K562 (cell line): ENCODE data around the gene PHC3. TPM values are rescaled to one million over a fixed set of nuclear protein-coding genes. Genes with fewer than 3 reads are reported as not detected.

Experiments
- ATAC-seq: fragments of 200-7000 bp; cut with Tn5 transposase; 3 replicates; pipeline ENCODE4 v1.9.1; 2020; ENCODE audit warnings: moderate library complexity
- BruUV-seq: library from RNA; stranded (reverse); fragments of 400-500 nt; replicated peaks from 2 replicates; lab custom pipeline; 2021; lab: Mats Ljungman, UMichigan
- CTCF ChIA-PET: fragments of 300-600 bp; formaldehyde crosslinking; extraction: SDS; loops from one replicate; lab custom pipeline; 2021; ENCODE audit warnings: low intra/inter-chr PET ratio; lab: Yijun Ruan, JAX
- POLR2A ChIA-PET: fragments of 300-600, 350-650 bp; sonication (Branson Sonifier 250); formaldehyde crosslinking; extraction: SDS; loops from one replicate; lab custom pipeline; 2021; ENCODE audit warnings: antibody characterized with exemption, inconsistent platforms; lab: Yijun Ruan, JAX
- DNase-seq, 4 experiments: peaks; one replicate each; pipeline versions ENCODE4 v3.0.0 to v3.0.0-alpha.2; 2011 to 2018; ENCODE audit warnings: low spot score in 3 of 4, mixed read lengths in 3 of 4; ENCODE audit errors: extremely low read depth in 1 of 4
- FAIRE-seq: peaks from 2 replicates; lab custom pipeline; 2011; peaks lifted over from hg19 to GRCh38; lab: Jason Lieb, UNC
- H2AFZ ChIP-seq: 2 replicates; pipeline ENCODE4 v1.6.0; 2011; ENCODE audit warnings: low read depth, low read length, control low read depth, inconsistent platforms
- H3K27ac ChIP-seq: fragments of 200-600 bp; 3 replicates; pipeline ENCODE4 v1.8.0; 2011; ENCODE audit warnings: low read depth, mild to moderate bottlenecking, control low read depth, inconsistent platforms, low read length, moderate library complexity, mixed read lengths; ENCODE audit errors: extremely low read depth
- H3K27me3 ChIP-seq, 2 experiments: fragments of 300-600 bp in 1 of 2; 2 replicates in 1 of 2; 3 replicates in 1 of 2; pipeline versions ENCODE4 v1.6.0 to v1.8.0; 2011; ENCODE audit warnings: inconsistent platforms in 2 of 2, low read length in 2 of 2, mild to moderate bottlenecking in 1 of 2, mixed read lengths in 1 of 2, moderate library complexity in 1 of 2; ENCODE audit not compliant: control insufficient read depth in 2 of 2, insufficient read depth in 2 of 2
- H3K36me3 ChIP-seq: fragments of 300-600 bp; 3 replicates; pipeline ENCODE4 v1.8.0; 2011; ENCODE audit warnings: mild to moderate bottlenecking, low read length, inconsistent platforms; ENCODE audit not compliant: control insufficient read depth, insufficient read depth
- H3K4me1 ChIP-seq, 2 experiments: fragments of 200-600 bp in 1 of 2; replicated peaks in 1 of 2; 2 replicates in 1 of 2; 3 replicates in 1 of 2; pipeline versions ENCODE4 v1.5.1 to v1.8.0; 2011; ENCODE audit warnings: inconsistent platforms in 2 of 2, low read length in 2 of 2, mild to moderate bottlenecking in 1 of 2, mixed read lengths in 1 of 2, moderate library complexity in 1 of 2; ENCODE audit not compliant: control insufficient read depth in 2 of 2, insufficient read depth in 2 of 2
- H3K4me2 ChIP-seq: 2 replicates; pipeline ENCODE4 v1.6.1; 2011; ENCODE audit warnings: low read length, control low read depth, inconsistent platforms, mixed read lengths; ENCODE audit not compliant: insufficient read depth
- H3K4me3 ChIP-seq: fragments of 200-600 bp; sonication (generic), shearing (Covaris generic); 2 replicates; pipeline ENCODE4 v1.5.1; 2016; ENCODE audit warnings: control low read depth, inconsistent platforms
- H3K79me2 ChIP-seq: fragments of 200-600 bp; 3 replicates; pipeline ENCODE4 v1.8.0; 2011; ENCODE audit warnings: low read length, inconsistent platforms; ENCODE audit not compliant: control insufficient read depth, insufficient read depth
- H3K9ac ChIP-seq, 2 experiments: 2 replicates each; pipeline versions ENCODE4 v1.6.0 to v1.6.1; 2011; ENCODE audit warnings: low read depth in 2 of 2, low read length in 2 of 2, control low read depth in 1 of 2, inconsistent platforms in 1 of 2, mild to moderate bottlenecking in 1 of 2, mixed read lengths in 1 of 2; ENCODE audit not compliant: insufficient read depth in 1 of 2
- H3K9me1 ChIP-seq: one replicate; pipeline ENCODE4 v1.6.0; 2011; ENCODE audit warnings: inconsistent platforms, mild to moderate bottlenecking, low read length, moderate library complexity; ENCODE audit not compliant: control insufficient read depth, insufficient read depth
- H3K9me3 ChIP-seq: replicated peaks from 2 replicates; pipeline ENCODE4 v1.5.1; 2011; ENCODE audit warnings: low read depth, low read length, inconsistent platforms; ENCODE audit not compliant: control insufficient read depth, insufficient read depth
- H4K20me1 ChIP-seq: replicated peaks from 2 replicates; pipeline ENCODE4 v1.6.1; 2011; ENCODE audit warnings: low read length, inconsistent platforms, mixed read lengths; ENCODE audit not compliant: control insufficient read depth, insufficient read depth
- AFF1 ChIP-seq, 2 experiments: fragments of 450-650 bp; IDR thresholded peaks; 2 replicates each; pipeline ENCODE4 v1.6.1; 2018; ENCODE audit warnings: mild to moderate bottlenecking in 2 of 2, low read depth in 1 of 2; ENCODE audit not compliant: partially characterized antibody in 2 of 2
- ATF7 ChIP-seq: fragments of 450-650 bp; IDR thresholded peaks from 2 replicates; pipeline ENCODE4 v1.7.1; 2014; ENCODE audit warnings: mild to moderate bottlenecking, moderate library complexity
- HEY1 ChIP-seq: fragments of 250-450 bp; sonication (Bioruptor Pico); IDR thresholded peaks from 2 replicates; pipeline ENCODE4 v1.5.0; 2020; ENCODE audit warnings: mild to moderate bottlenecking, moderate library complexity, borderline replicate concordance
- HNRNPH1 ChIP-seq: fragments of 200-400 bp; formaldehyde crosslinking; optimal IDR thresholded peaks from 2 replicates; pipeline ENCODE3; 2017; ENCODE audit warnings: low read depth, mild to moderate bottlenecking, low read length, moderate library complexity
- MIER1 ChIP-seq: fragments of 450-650 bp; IDR thresholded peaks from 2 replicates; pipeline ENCODE4 v1.6.1; 2016; ENCODE audit warnings: antibody characterized with exemption, mild to moderate bottlenecking, low read depth
- MYBL2 ChIP-seq, 2 experiments: fragments of 450-650 bp in 1 of 2; sonication (generic) in 1 of 2; formaldehyde crosslinking in 1 of 2; IDR thresholded peaks; 2 replicates each; pipeline versions ENCODE4 v1.6.1 to v1.8.1; 2017 to 2022; ENCODE audit warnings: borderline replicate concordance in 1 of 2, inconsistent platforms in 1 of 2, low read depth in 1 of 2, mild to moderate bottlenecking in 1 of 2, missing genetic modification reagents in 1 of 2, moderate library complexity in 1 of 2
- NFATC3 ChIP-seq: fragments of 450-650 bp; IDR thresholded peaks from 2 replicates; pipeline ENCODE4 v1.6.1; 2017; ENCODE audit warnings: mild to moderate bottlenecking
- PCBP2 ChIP-seq: fragments of 200-400 bp; formaldehyde crosslinking; IDR thresholded peaks from 2 replicates; pipeline ENCODE4 v1.6.1; 2018; ENCODE audit warnings: low read length, low read depth, mild to moderate bottlenecking, moderate library complexity; ENCODE audit not compliant: poor library complexity, severe bottlenecking
- ZKSCAN8 ChIP-seq: fragments of 200-800 bp; sonication (Bioruptor generic); IDR thresholded peaks from 2 replicates; pipeline ENCODE4 v1.6.1; 2016; ENCODE audit warnings: missing genetic modification characterization, missing compliant biosample characterization
- ZNF224 ChIP-seq: sonication (generic); formaldehyde crosslinking; IDR thresholded peaks from 2 replicates; pipeline ENCODE4 v1.8.0; 2022; ENCODE audit warnings: mild to moderate bottlenecking, missing genetic modification reagents
- ZNF311 ChIP-seq: fragments of 250-450 bp; sonication (Bioruptor Pico); IDR thresholded peaks from 2 replicates; pipeline ENCODE4 v1.4.0; 2020; ENCODE audit warnings: mild to moderate bottlenecking, moderate library complexity
- ZNF699 ChIP-seq: fragments of 250-450 bp; sonication (Bioruptor Pico); IDR thresholded peaks from 2 replicates; pipeline ENCODE4 v1.8.0; 2021; ENCODE audit warnings: mild to moderate bottlenecking, moderate library complexity; ENCODE audit not compliant: insufficient replicate concordance
- ZSCAN29 ChIP-seq: fragments of 450-650 bp; IDR thresholded peaks from 2 replicates; pipeline ENCODE4 v1.6.1; 2017
- WGBS: fragments of 100-300 bp; shearing (Covaris generic); methylation state at CpG from one replicate; pipeline ENCODE4 v1.1.6; 2016; ENCODE audit warnings: low coverage, mixed read lengths; ENCODE audit not compliant: insufficient coverage; ENCODE audit errors: missing lambda C conversion rate; 5-methylcytosine and 5-hydroxymethylcytosine counted together
- in situ Hi-C: fragments of 300-500 bp; cut with MboI; formaldehyde crosslinking; loops from 4 replicates; pipeline ENCODE4 v1.15.0; 2018; ENCODE audit warnings: inconsistent platforms, mixed read lengths
- intact Hi-C: fragments of 100-400 bp; cut with micrococcal nuclease; formaldehyde crosslinking; loops from 2 replicates; pipeline ENCODE4 v1.14.2; 2022
- polyA plus RNA-seq, 8 experiments: library from polyadenylated mRNA; depleted of rRNA in 4 of 8; stranded (reverse) in 5 of 8; unstranded in 3 of 8; fragments of >200 nt; fragmentation: Nextera tagmentation in 2 of 8; fragmentation: Illumina TruSeq in 1 of 8; extraction: Ambion mirVana in 2 of 8; extraction: Trizol in 1 of 8; gene quantifications; 2 replicates each; pipeline versions ENCODE4 v1.2.1 to v1.2.3, GENCODE V29; 2011 to 2014; ENCODE audit warnings: inconsistent platforms in 1 of 8, missing spikeins in 1 of 8
- total RNA-seq, 7 experiments: library from RNA; depleted of rRNA in 6 of 7; stranded (reverse); fragments of >200 nt in 6 of 7; fragmentation: Illumina TruSeq in 2 of 7; extraction: Trizol in 2 of 7; gene quantifications; 2 replicates each; pipeline versions ENCODE4 v1.2.1 to v1.2.3, GENCODE V29; 2011 to 2021; ENCODE audit warnings: low replicate concordance in 1 of 7
- TF ChIP-seq, protein P1 (sequence below): fragments of 250-450 bp; sonication (Bioruptor Pico); IDR thresholded peaks from 2 replicates; pipeline ENCODE4 v1.6.1; 2021; ENCODE audit warnings: mild to moderate bottlenecking

PHC3 gene
- total and polyA plus RNA-seq, 9 of the 15 experiments (the other 6 are each of a cell fraction or from before 2014, with no cell fraction given), result 3.1 to 21.6 (median 10.5) TPM

GRCh38 chr3:170220871-170221270, 39.3 kb upstream of the PHC3 start (continued):
- TF ChIP-seq HNRNPH1 (no peak), NFATC3 (no peak), ZKSCAN8 (no peak), HEY1 (CRISPR knock-in tag) (no peak), MIER1 (no peak)

DNA sequence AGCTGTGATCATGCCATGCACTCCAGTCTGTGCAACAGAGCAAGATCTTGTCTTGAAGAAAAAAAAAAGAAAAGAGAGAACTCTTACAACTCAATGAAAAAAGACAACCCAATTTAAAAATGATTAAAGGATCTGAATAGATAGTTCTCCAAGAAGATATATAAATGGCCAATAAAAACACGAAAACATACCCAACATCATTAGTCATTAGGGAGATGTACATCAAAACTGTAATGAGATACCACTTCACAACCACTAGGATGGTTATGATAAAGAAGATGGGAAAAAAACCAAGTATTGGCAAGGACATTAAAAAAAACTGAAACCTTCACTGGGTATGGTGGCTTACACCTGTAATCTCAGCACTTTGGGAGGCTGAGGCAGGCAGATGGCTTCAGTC, 38.3 kb upstream of the PHC3 start:
- no peak overlapping the region for H2AFZ ChIP-seq
- CTCF ChIA-PET, result no interaction called here
- TF ChIP-seq ZNF224 (CRISPR knock-in tag) (no peak), ZNF311 (no peak), ZSCAN29 (no peak), ZNF699 (CRISPR knock-in tag) (no peak), PCBP2 (no peak), AFF1 (IDR thresholded peaks at IDR 0.05; ENCODE audit: low read depth in 1 of 2, partially characterized antibody in 2 of 2) (no peak), ATF7 (no peak), MYBL2 (IDR thresholded peaks at IDR 0.05; ENCODE audit: low read depth) (no peak), MYBL2 (CRISPR knock-in tag; IDR thresholded peaks at IDR 0.05; ENCODE audit: borderline replicate concordance) (no peak)
- TF ChIP-seq, protein P1, sequence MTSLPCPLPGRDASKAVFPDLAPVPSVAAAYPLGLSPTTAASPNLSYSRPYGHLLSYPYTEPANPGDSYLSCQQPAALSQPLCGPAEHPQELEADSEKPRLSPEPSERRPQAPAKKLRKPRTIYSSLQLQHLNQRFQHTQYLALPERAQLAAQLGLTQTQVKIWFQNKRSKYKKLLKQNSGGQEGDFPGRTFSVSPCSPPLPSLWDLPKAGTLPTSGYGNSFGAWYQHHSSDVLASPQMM, result no peak

More for the DNA sequence above, 38.3 kb upstream of the PHC3 start:
- Histone ChIP-seq H3K79me2 (peaks cover 24% of the 10 kb centered on the region), H3K4me3 (no peak overlapping the region), H3K4me1 (peaks cover 2 to 4% of the 10 kb centered on the region in 2 experiments; a peak in 3 of 5 replicates), H3K9me1 (no peaks in the 10 kb centered on the region), H3K4me2 (no peak overlapping the region), H4K20me1 (0 out of 2 replicates have a peak, but pooled peaks cover 3% of the 10 kb centered on the region), H3K36me3 (peaks cover 2% of the 10 kb centered on the region; the same call in 1 of the 3 replicates), H3K9me3 (no peaks in the 10 kb centered on the region), H3K27me3 (no peaks in the 10 kb centered on the region), H3K27ac (no peak overlapping the region), H3K9ac (no peak overlapping the region)
- DNase-seq (no peak), ATAC-seq (no peak), FAIRE-seq (no peak)
- no TSS peak for BruUV-seq
- 32% methylated on average over 1 of the region's 1 CpG for WGBS
- intact Hi-C loops, result loop anchor here (5.0 kb wide), 1 partner anchor 142 kb away; no protein-coding TSS in a partner anchor
- in situ Hi-C loops, result no loop called here
- POLR2A ChIA-PET, result no interaction called here
